Measurements from ENCODE around the gene KAT6B.
"Not testable (repeated sequence)": the region's sequence is repeated elsewhere in the genome, so short reads cannot be mapped to it uniquely, and the experiment has no call there.

KAT6B gene

GRCh38 chr10:74826142-74827044 lies at the start of gene KAT6B:
KAT6B (plus strand) TSS chr10:74826600; CDS start chr10:74842858, 16,258 bp downstream.
- peak; percentile 97 for DNase-seq

- DNase-seq: no peak
These were observed 47.8 kb upstream of the KAT6B start for GRCh38 chr10:74778436-74779094.

- not testable (repeated sequence) for DNase-seq
These were observed 44.5 kb upstream of the KAT6B start for GRCh38 chr10:74781870-74782269.

GRCh38 chr10:74784462-74784861 lies 41.9 kb upstream of the KAT6B start:
- DNase-seq: no peak

DNA sequence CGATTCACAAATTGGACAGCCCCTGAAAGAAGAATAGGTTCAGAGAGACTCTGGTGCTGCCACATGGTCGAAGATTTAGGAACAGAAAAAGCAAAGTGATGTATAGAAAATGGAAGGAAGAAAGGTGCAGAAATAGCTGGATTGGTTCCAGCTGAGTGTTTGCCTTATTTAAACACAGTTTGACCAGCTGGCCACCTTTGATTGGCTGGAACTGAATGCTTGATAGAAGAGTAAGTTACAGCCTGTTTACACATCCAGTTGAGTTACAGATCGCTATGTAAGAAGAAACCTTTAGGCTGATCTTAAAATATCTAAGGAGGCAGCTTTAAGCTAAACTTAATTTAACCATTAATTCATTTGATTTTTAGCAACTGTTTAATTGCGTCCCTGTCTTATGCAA lies 40.3 kb upstream of the KAT6B start:
- DNase-seq: no peak

DNA sequence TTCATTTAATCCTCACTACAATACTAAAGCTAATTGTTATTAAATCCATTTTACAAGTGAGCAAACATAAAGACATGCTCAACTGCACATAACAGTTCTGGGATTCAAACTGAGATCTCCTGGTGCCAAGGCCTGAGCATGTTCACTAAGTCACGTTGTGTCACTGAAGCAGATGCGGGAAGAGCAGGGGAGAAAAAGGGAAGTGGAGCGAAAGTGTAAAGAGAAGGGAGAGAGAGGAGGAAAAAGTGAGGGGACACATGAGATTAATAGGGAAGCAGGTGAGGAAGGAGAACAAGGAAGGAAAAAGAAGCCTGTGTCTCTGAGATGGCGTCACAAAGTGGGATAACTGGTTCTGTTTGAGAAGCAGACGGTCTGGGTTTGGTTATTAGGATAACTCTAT lies 38.9 kb upstream of the KAT6B start:
- DNase-seq: no peak

DNA sequence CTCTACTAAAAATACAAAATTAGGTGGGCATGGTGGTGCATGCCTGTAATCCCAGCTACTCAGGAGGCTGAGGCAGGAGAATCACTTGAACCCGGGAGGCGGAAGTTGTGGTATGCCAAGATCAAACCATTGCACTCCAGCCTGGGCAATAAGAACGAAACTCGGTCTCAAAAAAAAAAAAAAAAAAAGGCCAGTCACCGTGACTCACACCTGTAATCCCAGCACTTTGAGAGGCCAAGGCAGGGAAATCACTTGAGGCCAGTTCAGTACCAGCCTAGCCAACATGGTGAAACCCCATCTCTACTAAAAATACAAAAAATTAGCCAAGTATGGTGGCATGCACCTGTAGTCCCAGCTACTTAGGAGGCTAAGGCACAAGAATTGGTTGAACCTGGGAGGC lies 34.4 kb upstream of the KAT6B start:
- DNase-seq: not testable (repeated sequence)

GRCh38 chr10:74792726-74793125 lies 33.7 kb upstream of the KAT6B start:
- no peak for DNase-seq

DNA sequence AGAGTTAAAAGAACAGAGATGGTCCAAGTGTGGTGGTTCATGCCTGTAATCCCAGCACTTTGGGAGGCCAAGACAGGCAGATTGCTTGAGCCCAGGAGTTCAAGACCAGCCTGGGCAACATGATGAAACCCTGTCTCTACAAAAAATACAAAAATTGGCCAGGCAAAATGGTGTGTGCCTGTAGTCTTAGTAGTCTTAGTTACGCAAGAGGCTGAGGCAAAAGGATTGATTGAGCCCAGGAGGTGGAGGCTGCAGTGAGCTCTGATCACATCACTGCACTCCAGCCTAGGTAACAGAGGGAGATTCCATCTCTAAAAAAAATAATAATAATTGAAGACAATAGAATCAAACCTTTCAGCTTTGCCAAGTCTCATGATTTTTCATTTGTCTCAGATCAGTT lies 33.2 kb upstream of the KAT6B start:
- not testable (repeated sequence) for DNase-seq

DNA sequence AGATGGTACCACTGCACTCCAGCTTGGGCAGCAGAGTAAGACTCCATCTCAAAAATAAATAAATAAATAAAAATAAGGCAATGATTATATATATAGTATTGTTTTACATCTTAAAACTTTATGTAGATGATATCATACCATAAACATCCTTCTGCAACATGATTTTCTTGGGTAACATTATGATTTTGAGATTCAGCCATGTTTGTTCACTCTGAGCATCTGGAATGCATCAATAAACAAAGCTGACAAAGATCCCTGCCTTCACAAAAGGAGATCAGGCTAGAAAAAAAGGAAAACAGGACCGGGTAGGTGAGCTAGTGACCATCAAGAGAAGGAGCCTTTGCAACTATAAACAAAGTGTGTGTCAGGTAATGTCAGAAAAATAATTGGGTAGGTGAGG lies 31.9 kb upstream of the KAT6B start:
- no peak for DNase-seq

DNA sequence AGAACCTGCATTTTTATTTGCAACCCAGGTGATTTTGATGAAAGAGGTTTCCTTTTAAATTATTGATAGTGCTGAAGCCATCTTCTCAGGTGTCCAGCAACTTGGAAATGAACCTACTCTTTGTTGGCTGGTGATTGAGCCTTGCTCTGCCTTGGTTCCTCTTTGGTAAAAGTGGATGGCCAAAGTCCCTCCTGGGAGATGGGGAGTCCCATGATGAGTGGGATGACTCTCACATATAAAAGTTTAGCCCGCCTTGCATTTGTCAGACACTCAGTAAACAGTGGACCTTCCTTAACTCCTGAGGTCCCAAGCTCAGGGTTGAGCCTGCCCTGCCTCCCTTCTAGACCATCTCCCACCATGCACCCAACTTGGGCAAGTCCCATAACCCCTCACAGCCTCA lies 28.9 kb upstream of the KAT6B start:
- DNase-seq: no peak

GRCh38 chr10:74799721-74800221 lies 26.6 kb upstream of the KAT6B start:
- no peak for DNase-seq

DNA sequence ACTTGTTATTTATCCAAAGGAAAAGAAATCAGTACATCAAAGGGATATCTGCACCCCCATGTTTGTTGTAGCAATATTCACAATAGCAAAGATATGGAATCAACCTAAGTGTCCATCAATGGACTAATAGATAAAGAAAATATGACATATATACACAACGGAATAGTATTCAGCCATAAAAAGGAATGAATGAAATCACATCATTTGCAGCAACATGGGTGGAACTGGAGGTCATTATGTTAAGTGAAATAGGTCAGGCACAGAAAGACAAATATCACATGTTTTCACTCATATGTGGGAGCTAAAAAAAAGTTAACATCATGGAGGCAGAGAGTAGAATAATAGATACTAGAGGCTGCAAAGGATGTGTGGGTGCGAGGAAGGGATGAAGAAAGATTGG lies 25.0 kb upstream of the KAT6B start:
- no peak for DNase-seq

DNA sequence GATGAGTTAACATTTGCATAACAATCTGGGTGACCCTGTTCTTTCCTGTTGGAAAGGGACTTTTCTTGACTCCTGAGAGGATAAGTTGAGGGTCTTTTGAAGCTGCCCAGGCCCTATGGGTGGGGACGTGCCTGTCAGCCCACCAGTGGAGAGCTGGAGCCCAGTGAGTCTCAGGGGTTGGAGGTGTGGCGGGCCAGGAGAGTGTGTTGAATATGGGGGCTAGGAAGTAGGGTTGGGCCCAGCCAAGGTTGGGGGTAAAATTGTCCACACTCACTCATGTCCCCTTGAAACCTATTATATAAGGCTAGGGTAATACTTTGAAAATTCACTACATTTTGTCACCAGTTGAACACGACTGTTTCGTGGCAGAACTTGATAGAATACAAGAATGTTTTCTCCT lies 17.9 kb upstream of the KAT6B start:
- DNase-seq: no peak

DNA sequence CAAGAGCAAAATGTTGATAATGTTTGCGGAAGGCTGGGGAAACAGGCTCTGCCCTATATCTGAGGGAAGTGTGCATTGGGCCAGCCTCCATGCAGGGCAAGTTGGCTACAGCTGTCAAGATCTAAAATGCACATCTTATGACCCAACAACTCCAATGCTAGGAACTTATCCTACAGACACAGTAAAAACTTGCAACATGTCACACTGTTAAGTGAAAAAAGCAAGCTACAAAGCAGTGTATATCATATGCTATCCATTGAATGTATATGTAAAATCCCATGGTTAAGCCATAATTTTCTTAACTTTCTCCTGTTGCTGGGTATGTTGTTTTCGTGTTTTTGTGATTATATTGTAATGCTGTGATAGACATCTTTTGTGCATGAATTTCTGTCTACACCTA lies 16.3 kb upstream of the KAT6B start:
- DNase-seq: no peak

DNA sequence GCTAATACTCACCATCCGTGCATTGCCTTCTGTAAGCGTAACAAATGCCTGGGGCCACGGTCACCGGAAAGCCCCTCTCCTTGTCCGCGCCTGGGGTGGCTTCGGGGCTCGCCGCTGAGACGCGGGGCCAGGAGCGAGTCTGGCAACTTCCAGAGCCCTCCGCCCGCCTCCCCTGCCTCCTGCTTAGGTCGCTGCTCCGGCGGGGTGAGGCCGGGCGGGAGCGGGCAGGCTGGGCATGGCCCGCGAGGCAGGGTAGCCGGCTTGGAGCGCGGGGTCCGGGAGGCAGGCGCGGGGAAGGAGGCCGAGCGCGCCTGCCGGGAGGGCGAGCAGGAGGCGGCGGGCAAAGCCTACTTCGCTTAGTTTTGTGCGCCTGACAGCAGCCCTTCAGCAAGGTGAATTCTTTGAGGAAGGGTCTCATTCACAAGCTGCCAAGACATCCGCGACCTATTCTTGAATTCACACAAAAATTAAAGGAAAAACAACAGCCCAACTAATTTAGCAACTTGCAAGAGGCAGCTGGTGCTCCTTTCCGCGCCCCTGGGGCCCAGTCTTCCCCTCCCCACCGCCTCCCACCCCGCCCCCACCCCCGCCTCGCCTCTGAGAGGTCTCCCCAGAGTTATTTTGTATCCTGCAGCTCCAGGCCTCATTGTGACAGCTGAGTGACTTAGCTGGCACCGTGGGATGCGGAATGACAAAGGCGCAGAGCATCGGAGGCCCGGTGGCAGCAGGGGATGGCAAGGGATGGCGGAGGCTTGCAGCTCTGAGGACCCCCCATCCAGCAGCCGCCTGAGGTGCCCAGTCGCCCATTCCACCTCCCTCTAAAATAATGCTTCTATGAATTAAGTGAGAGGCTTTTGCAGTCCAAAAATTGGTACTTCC lies 12.8 kb upstream of the KAT6B start:
- DNase-seq: no peak

DNA sequence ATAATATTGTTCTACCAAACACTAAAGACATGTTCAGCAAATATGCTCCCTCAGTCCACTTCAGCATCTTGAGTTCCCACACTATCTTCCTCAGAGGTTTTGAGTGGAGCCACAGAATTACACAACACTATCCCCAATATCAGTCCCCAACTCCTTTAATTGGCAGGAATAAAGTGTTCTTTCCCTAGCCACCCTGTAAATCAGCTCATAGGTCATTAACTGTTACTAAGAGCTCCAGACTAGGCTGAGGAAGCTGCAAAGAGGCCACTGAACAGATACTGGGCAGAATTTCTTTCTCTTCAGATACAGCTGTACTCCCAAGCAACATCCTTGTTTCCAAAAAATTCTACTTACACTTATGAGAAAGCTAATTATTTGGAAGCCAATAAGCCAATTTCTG lies 11.6 kb upstream of the KAT6B start:
- DNase-seq: no peak

DNA sequence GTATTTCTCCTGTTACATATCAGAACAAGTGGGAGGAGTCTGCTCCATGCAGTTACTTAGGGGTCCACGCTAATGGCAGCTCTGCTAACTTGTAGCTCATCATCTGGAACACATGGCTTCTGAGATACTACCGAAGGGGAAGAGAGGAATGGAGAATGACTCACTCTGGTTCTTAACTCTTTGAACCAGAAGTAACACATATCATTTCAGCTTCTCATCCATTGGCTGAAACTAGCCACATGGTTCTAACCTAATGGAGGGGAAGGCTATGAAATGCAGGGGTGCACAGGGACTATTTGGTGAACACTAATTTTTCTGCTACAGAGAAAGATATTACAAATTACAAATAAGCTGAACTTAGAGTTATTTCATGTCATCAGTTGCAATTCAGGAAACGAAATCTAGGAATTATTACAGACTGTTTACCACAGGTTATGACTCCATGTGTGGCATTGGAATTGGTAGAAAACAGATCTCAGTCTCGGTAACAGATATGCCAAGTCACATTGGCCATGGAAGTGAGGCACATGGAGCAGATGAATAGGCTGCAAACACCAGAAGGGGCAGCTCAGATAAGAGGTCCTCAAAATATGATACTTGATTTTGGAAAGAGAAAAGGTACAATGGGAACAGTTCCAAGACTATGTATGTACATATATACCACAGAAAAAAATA lies 9.4 kb upstream of the KAT6B start:
- no peak for DNase-seq

DNA sequence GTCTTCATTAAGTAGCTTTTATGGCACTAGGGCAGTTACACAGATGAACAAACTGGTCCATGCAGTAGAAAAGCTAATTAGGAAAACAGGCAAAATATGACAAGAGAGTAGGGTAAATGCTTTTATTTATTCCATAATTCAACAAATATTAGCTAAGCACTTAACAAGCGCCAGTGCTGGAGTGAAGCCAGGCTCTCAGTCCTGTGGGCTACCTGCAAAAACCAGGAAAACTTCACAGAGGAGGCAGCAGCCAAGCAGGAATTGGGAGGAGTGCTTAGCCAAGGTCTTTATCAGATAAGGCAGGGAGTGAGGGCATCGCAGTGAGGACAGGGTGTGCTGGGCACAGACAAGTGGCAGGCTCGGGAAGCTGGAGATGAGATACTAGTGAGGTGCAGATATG lies 4.9 kb upstream of the KAT6B start:
- peak; percentile 50 for DNase-seq

DNA sequence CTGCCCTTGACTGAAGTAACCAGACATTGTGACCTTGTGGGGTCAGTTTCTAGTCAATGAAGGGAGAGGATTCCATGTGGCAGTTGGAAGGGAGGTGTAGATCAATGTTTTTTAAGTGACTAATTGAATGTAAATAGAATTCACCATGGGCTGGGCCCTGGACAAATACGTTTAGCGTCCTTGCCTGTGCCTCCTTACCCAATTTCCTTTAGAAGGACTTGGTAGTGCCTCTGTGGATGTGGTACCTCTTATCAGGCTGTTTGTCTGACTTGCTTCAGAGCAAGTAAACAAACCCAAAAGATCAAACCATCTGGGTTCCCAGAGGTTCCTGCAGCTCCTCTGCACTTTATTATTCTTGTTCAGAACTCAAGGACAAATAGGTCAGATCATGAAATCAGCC lies 4.3 kb upstream of the KAT6B start:
- peak; percentile 1 for DNase-seq

- no peak for DNase-seq
These were observed 3.8 kb upstream of the KAT6B start for GRCh38 chr10:74822521-74823089.

GRCh38 chr10:74823791-74824183 lies 2.6 kb upstream of the KAT6B start:
- DNase-seq: no peak
